ENCODE measurements around the gene JMJD4.

JMJD4 gene

DNA sequence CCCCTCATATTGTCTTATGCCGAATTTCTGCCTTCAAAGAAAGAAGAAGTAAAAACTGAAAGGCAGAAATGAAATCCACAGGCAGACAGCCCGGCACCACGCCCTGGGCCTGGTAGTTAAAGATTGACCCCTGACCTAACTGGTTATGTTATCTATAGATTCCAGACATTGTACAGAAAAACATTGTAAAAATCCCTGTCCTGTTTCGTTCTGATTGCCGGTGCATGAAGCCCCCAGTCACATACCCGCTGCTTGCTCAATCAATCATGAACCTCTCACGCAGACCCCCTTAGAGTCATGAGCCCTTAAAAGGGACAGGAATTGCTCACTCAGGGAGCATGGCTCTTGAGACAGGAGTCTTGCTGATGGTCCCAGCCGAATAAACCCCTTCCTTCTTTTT, 49.3 kb downstream of the JMJD4 start:
- DNase-seq (ENCODE audit: low read depth in 3 of 3), result no peak
